HG02970 (cell line): Measurements from ENCODE around the gene TADA3.
"Not testable (repeated sequence)": the region's sequence is repeated elsewhere in the genome, so short reads cannot be mapped to it uniquely, and the experiment has no call there.

Experiments
- ATAC-seq: cut with Tn5 transposase; IDR thresholded peaks from one replicate; pipeline ENCODE4 v1.9.1; 2021; ENCODE audit warnings: mild to moderate bottlenecking, moderate library complexity, moderate number of reproducible peaks; ENCODE audit not compliant: unreplicated experiment, low FRiP score

Gene TADA3

DNA sequence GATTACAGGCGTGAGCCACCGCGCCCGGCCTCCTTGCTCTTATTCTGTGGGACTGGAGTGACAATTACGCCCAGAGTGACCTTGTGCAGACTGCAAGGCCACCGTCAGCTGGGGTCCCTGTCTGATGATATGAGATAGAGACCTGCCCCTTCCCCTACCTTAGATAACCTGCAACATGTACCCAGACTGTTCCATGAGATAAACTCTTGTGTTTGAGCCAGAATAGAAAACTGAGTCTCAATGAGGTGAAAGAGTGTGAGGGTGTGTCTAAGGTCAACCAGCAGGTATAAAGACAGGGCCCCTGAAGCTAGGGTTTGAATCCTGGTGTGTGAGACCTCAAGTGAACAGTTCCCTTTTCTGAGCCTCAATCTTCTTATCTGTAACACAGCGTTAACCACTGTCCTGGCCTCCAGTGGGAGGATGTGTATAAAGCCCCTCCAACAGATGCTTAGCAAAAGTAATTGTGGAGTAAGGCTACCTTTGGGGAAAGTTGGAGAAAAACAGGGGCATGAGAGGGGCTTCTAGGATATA, 6.0 kb downstream of the TADA3 start:
- ATAC-seq, result no peak

DNA sequence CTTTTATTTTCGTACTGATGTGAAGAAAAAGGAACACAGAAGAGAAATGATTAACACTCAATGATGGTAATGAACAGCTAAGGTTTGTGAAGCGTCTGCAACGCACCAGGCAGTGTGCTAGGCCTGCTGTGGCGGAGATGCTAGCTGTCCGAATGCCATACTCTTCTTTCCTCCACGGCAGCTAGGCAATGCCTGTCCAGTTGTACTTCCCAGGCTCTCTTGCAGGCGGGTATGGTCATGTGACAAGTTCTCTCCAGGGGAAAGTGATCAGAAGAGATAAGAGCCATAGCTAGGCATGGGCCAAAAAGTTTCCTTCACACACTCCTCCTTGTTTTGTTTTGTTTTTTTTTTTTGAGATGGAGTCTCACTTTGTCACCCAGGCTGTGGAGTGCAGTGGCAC, 6.7 kb downstream of the TADA3 start:
- no peak for ATAC-seq

DNA sequence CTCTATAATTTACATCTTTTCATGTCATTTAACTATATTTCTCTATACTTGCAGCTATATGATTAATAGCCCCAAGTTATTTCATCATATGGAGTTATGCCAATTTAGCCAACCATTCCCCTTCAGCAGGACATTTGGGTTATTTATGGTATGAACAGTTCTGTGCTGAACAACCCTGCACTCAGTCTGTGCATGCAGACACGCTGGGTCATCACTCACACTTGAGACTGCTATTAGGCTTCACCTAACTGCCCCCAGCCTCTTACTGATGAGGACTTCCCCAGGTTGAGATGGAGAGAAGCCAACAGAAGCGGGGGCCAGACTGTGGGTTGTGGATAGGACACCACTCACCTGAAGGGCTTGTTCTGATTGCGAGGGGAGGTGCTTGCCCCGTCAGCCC, 7.3 kb downstream of the TADA3 start:
- no peak for ATAC-seq

DNA sequence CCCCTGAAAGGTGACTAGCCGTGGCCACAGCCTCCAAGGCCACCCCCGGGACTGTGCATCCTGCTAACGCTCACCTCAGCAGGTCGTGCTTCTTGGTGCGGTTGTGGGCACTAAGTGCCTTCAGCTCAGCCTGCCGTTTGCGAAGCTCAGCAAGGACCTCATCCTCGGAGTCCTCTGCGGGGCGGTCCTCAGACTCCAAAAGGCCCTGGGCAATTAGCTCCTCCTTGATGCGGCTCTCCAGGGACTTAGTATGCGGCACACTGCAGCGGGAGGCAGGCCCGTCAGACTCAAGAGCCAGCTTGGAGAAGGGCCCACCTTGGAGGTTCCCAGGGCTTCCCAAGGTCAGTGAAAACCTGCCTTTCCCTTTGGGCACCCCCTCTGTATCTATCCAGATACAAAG, 8.3 kb downstream of the TADA3 start:
- ATAC-seq, result no peak

DNA sequence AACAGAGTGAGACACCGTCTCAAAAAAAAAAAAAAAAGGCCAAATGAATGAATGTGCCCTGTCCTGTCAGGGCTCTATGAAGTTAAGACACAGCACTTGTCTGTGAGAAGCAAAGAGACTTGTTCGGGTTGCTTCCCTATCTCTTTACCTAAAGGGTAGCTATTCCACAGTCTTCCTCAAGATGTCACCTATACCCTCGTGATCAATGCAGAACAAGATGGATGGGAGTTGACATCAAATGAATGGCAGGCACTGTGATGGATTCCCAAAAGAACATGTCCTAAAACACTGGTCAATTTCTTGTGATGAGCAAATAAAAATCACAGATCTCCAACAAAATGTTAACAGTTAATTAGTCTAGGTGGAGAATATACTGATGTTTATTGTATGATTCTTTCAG, 9.5 kb downstream of the TADA3 start:
- ATAC-seq, result no peak

DNA sequence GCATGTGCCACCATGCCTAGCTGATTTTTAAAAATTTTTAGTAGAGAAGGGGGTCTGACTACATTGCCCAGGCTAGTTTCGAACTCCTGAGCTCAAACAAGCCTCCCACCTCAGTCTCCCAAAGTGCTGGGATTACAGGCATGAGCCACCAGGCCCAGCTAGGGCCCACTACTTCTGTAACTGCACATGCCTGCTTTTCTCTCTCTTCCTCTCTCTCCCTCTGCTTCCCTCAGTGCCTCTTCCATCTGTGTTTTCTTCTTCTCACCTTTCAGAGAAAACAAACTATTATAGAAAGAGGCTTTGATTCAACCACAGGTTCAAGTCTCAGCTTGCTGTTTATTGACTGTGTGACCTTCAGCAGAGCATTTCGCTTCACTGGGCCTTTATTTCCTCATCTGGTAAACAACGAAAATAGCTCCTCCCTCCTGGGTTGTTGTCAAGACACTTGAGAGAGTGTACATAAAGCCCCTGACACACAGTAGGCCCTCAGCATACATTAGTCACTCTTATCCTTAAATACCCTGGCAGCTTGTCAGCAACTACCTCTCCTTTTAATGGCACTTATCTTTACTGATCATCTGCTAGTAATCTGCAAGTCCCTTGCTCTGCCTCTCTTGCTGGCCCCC, 10.2 kb downstream of the TADA3 start:
- no peak for ATAC-seq

DNA sequence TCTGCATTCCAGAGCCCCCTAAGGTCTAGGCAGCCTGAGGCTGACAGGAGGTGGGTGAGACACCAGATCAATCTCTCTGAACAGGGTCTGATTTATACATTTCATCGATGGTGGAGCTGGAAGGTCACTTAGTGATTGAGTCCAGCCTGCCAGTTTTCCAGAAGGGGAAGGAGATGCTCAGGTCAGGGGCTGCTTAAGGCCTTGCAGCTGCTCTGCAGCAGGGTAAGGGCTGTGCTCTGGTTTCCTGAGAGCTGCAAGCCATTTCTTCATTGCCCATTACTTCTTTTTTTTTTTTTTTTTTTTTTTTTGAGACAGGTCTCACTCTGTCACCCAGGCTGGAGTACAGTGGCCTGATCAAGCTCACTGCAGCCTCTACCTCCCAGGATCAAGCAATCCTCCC, 10.7 kb downstream of the TADA3 start:
- ATAC-seq, result no peak

DNA sequence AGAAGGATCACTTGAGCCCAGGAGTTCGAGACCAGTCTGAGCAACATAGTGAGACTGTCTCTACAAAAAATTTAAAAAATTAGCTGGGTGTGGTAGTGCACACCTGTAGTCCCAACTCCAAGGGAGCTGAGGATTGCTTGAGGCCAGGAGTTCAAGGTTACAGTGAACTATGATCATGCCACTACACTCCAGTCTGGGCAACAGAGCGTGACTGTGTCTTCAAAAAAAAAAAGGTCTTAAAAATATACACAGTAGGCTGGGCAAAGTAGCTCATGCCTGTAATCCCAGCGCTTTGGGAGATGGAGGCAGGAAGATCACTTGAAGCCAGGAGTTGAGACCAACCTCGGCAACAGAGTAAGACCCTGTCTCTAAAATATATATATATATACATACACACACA, 11.4 kb downstream of the TADA3 start:
- no peak for ATAC-seq

DNA sequence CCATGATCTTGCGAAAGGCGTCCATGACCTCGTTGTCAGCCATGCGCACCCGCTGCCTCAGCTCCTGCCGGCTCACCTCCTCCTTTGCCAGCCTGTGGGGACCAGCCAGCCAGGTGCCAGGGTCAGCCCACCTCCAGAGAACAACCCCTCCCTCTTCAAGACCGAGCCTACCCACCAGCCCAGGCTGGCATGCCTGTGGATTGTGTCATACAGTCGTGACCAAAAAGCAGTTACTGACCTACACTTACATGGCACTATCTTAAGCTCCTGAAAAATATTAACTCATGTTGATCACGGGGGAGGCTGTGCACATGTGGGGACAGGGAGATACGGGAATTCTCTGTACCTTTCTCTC, 11.8 kb downstream of the TADA3 start:
- no peak for ATAC-seq

DNA sequence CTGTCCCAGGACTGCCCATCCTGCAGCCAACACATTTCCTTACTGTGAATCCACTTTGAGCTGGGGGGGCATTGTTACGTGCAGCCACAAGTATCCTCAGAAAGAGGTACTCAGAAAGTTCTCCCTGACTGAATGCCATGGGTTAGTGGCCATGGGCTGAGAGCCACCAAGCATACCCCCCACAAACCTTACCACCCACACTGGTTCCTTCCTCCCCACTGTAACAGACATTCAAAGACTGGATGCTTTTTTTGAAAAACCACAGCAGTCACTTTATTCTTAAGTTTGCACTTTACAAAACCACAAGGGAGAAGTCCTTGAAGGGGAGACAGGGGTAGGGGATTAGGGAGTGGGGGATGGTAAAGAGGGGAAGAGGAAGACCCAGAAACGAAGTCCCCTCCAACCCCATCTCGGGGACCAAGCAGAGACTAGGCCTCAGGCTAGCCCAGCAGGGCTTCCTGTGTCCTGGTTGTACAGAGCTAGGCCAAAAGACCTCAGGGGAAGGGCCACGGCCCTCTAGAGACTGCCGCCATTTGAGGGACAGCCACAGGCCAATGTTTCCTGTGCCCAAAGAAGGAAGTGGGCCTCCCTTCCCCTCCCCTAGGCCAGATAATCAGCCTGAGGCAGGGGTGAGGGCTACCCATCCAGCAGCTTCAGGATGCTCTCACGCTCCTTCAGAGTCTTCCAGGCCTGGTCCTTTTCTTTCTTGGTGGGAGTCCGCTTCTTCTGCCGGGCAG, 12.4 kb downstream of the TADA3 start:
- ATAC-seq, result no peak

DNA sequence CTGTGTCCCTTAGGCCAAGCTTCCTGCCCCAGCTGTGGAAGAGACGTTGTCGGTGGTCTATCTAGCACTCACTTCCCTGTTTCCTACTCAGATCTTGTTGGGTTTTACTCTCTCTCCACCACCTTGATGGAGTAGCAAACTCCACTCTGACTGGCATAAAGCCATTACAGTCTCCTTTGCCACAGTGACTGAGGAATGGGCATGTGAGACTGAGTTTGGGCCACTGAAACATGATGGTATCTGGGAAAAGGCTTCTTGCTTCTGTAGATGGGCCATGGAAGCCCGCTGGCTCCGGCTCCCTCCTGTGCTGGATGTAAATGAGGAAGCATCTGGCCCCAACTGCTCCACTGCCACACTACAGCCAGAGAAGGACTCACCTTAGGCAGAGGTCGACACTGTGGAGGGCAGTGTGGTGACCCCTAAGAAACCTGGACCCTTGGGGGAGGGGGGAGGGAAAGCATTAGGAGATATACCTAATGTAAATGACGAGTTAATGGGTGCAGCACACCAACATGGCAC, 13.1 kb downstream of the TADA3 start:
- ATAC-seq, result no peak

DNA sequence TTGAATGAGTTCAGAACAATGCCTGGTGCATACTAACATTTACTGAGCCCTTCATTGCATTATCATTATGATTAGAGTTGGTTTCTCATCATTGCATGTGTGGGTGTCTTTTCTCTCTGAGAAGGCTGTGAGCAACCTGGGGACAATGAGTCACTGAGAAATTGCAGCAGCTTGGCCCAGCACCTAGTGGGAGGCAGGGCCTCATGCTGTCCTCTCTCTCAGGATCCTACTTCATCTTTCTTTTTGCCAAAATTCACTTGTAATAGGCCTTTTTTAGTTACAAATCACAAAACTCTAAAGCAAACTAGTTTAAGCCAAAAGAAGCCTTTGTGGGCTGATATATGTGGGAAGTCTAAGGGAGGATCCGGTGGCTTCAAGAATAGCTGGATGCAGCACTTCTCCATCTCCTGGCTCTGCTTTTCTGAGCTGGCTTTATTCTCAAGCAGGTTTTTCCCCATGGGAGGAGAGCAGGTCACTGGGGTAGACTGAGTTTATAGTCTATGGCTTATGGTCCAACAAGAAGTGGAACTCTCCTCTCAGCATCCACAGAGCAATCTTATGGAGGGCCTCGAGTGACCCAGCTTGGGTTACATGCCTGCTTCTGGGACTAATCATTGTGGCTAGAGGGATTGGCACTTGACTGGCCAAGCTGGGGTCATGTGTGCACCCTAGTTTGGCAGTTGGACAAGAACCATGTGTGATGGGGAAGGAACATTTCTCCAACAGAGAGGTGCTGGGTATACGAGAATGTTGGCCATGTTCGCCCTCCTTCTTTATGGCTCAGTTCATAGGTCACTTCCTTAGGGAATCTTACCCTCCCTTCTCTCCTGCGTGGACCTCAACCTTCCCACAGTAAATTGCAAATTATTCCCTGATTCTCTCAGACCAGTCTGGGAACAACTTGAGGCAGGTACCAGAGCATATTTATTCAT, 13.9 kb downstream of the TADA3 start:
- no peak for ATAC-seq

DNA sequence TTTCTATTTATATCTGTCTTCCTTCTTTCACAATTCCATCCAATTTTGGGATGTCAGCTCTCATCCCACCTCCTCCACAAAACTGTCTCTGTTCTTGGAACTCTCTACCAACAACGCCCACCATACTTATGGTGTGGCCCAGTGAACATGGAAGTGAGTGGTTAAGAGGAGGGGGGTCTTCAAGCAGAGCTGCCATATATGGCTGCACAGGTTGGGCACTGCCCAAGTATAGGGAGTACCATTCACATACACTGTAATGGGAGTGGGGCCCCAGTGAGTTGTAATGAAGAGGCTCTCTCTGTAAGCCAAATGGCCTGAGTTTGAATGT, 14.6 kb downstream of the TADA3 start:
- no peak for ATAC-seq

DNA sequence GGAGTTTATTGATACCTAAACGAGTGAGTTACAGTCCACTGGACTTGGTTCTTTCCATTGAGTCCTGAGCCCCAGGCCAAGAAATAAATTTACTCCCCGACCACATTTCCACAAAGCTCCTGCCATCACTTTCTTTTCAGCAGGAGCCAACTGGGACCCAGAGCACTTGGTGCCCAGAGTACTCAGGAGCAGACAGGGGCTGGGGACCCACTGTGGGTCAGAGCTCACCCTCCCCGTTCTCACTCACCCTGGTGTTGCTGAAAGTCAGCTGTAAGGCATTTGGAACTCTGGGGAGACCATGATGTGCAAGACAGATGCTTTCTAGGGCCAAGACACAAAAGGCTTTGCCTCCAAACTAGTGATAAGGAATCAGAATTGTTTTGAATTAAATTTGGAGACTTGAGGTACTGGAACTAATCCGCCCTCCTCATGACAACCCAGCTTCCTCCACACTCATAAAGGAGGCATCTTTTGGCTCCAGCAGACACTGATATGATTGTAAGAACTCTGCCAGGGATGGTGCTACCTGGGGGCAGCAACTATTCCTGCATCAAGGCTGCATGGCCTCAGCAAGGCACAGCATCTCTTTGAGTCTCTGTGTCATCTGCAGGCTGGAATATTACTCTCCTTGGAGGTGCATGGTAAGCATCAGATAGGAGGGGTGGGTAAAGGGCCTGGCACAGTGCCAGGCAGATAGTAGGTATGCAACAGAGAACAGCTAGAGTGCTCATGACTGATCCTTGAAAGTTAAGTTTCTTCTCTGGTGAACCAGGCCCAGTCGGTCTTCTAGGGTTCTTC, 15.2 kb downstream of the TADA3 start:
- no peak for ATAC-seq

DNA sequence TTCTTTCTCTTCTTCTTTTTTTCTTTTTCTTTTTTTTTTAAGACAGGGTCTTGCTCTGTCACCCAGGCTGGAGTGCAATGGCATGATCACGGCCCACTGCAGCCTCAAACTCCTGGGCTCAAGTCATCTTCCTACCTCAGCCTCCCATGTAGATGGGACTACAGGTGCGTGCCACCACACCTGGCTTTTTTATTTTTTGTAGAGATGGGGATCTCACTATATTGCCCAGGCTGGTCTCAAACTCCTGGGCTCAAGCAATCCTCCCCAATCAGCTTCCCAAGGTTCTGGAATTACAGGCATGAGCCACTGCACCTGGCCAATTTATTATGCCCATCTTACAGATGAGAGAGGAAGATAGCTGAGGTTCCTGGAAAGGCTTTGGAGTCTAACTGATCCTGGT, 21.3 kb downstream of the TADA3 start:
- ATAC-seq, result not testable (repeated sequence)

DNA sequence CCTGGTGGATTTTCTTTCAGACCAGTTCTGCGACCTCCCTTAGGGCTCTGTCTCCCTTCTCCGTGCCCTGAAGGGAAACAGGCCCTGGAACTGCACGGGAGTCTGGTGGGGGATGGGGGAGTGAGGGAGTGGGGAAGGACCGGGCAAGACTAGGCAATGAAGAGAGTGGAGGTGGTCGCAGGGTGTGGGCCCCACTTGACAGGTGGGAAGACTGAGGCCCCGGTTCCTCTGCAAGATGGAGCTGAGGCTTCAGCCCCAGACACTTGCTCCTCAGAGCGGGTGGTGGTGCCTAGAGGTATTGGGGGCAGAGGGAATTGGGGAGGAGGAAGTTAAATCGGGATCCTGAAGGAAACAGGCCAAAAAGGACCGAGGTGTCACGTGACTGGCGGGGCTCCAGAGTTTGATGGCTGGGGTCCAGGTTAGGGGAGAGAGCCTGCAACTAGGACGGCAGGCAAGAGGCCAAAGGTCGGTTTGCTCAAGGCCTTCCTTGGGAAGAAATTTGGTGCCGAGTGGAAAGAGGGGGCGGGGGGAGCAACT, 21.9 kb downstream of the TADA3 start:
- no peak for ATAC-seq

DNA sequence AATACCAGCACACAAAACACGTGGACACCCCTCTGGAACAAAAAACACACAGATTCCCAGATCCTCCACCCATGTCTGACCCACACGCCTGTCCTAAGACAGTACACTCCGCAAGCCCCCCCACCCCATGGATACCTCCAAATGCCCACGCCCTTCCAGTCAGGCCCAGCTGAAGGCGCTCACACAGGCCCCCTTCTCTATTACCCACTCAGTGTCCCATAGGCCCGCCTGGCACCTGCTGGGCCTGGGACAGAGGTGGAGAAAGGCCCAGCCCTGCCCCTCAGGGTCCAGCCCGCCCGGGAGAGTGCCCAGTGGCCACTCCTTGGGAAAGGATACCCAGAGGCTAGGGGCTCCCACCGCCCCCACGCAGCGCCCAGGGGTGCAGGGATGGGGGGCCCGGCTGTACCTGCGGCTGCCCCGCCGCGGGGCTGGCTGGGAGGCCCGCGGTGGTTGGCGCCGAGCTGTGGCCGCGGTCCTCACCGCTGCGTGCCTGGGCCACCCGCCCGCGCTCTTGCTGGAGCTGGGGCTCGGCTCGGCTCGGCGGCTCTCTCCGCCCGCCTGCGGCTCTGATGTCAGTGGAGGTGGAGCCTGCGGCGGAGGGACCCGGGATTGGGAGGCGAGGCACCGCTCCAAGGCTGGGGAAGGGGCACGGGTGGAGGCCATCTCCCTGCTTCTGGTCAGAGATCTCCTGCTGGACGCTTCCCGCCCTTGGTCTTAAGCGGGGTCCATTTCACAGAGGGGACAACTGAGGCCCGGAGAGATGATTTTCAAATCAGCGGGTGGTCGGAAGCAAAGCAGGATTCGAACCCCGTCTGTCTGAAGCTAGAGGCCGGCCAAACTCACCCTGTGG, 22.6 kb downstream of the TADA3 start, which contains the start of gene CAMK1:
Gene CAMK1, minus strand, starts transcription at position 522 of the 850 bp plus-strand sequence. CDS start 2,198 bp downstream, outside the sequence.
- ATAC-seq, result no peak

DNA sequence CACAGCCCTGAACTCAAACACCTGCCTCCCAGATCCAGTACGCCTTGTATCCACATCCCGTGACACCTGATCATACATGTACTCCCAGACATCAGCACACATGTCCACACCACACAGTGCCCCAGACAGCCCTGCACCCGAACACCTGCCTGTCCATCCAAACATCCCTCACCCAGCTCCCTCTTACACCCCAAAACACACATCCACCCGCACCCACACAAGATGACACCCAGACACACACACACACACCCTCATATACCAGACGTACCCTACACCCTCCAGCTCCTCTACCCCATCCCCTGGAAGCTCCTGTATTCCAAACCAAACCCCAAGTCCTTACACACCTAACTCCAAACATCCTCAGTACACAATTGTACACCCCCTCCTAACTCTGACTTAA, 23.3 kb downstream of the TADA3 start:
- no peak for ATAC-seq
